Epithelial cell of esophagus (primary cell): ENCODE measurements around the gene NECAB3.

ENCODE experiments used
- DNase-seq: peaks from one replicate; pipeline ENCODE4 v3.0.0; 2010; ENCODE audit warnings: low read depth
- H3K4me3 ChIP-seq: 2 replicates; pipeline ENCODE4 v1.5.1; 2011; ENCODE audit warnings: mild to moderate bottlenecking, low read length, control low read depth
- CTCF ChIP-seq: IDR thresholded peaks from 2 replicates; pipeline ENCODE4 v1.5.1; 2011; ENCODE audit warnings: low read depth, mild to moderate bottlenecking, low read length, control low read depth, inconsistent platforms; ENCODE audit not compliant: insufficient read depth; ENCODE audit errors: missing control alignments

The NECAB3 gene

GRCh38 chr20:33621717-33622400 lies 52.4 kb downstream of the NECAB3 start:
- H3K4me3 ChIP-seq, result no peak overlapping the region
- DNase-seq, result no peak
- no peak for TF ChIP-seq CTCF

DNA sequence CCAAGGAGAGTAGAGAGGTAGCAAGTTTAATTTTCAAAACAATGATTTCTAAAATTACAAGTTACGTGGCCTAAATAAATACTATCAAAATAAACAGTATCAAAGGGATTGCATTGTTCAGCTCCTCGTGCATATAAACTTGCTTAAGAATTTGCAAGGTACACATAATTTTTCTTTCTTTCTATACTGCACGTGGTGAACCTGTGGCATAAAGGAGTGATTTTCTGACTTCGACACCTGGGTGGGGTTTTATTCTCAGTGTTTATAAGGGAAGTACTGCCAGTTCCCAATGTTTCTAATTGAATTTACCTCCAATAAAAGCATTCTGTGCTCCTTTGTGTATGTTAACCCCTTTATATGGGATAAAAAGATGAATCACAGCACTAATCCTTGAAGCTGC lies 62.2 kb downstream of the NECAB3 start:
- TF ChIP-seq CTCF, result no peak
- H3K4me3 ChIP-seq, result no peak overlapping the region
- DNase-seq, result no peak

- DNase-seq, result no peak
- no peak for TF ChIP-seq CTCF
- H3K4me3 ChIP-seq, result no peak overlapping the region
Observed at GRCh38 chr20:33611106-33611505, 63.1 kb downstream of the NECAB3 start.

DNA sequence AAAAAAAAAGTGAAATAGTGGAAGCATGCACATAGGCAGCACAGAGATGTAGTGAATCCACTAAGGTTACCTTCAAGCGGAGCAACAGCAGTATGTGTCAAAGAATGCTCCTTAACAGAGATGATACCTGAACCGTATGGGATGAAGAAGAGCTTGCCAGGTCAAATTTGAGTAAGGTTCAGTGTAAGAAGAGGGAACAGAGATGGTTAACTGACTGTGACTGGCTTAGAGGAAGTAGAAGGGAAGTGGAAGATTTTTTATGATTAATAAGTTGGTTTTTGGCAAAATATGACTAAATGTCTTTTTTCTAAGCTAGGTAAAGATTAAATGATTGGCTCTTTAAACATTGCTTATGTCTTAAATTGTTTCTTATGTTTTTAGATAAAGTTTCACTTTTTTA lies 64.7 kb downstream of the NECAB3 start:
- no peak for TF ChIP-seq CTCF
- no peak for DNase-seq
- no peak overlapping the region for H3K4me3 ChIP-seq
